Liver (tissue), 9 donors: ENCODE data around the gene HACD2. TPM values are rescaled to one million over a fixed set of nuclear protein-coding genes. Genes with fewer than 3 reads are reported as not detected.

Experiments used
- DNase-seq: peaks from one replicate; pipeline ENCODE4 v3.0.0-alpha.2; 2017; ENCODE audit warnings: low spot score
- H3K27ac ChIP-seq, 2 donors: one replicate each; pipeline ENCODE4 v1.7.0; 2013; ENCODE audit warnings: inconsistent platforms in 2 of 2, low read length in 2 of 2, control low read depth in 1 of 2, low read depth in 1 of 2, mild to moderate bottlenecking in 1 of 2
- H3K27me3 ChIP-seq, 4 donors: one replicate each; pipeline versions ENCODE4 v1.6.1 to v1.7.0; 2013; ENCODE audit warnings: low read length in 3 of 4, inconsistent platforms in 1 of 4, mild to moderate bottlenecking in 1 of 4, moderate library complexity in 1 of 4; ENCODE audit not compliant: control insufficient read depth in 4 of 4, insufficient read depth in 4 of 4
- H3K36me3 ChIP-seq, 4 donors: one replicate each; pipeline versions ENCODE4 v1.6.1 to v1.7.0; 2013; ENCODE audit warnings: low read length in 3 of 4, mild to moderate bottlenecking in 3 of 4, low read depth in 1 of 4, moderate library complexity in 1 of 4; ENCODE audit not compliant: control insufficient read depth in 4 of 4, insufficient read depth in 3 of 4
- H3K4me1 ChIP-seq, 4 donors: one replicate each; pipeline versions ENCODE4 v1.6.1 to v1.7.0; 2013; ENCODE audit warnings: low read length in 3 of 4, mild to moderate bottlenecking in 3 of 4, moderate library complexity in 1 of 4; ENCODE audit not compliant: control insufficient read depth in 4 of 4, insufficient read depth in 4 of 4
- H3K4me3 ChIP-seq, 3 donors: one replicate each; pipeline versions ENCODE4 v1.6.1 to v1.7.0; 2013; ENCODE audit warnings: low read length in 3 of 3, control low read depth in 1 of 3, low read depth in 1 of 3, mild to moderate bottlenecking in 1 of 3
- H3K9ac ChIP-seq, 2 donors: one replicate each; pipeline ENCODE4 v1.7.0; 2013; ENCODE audit warnings: low read length in 2 of 2, mild to moderate bottlenecking in 2 of 2, moderate library complexity in 2 of 2, control low read depth in 1 of 2, low read depth in 1 of 2
- H3K9me3 ChIP-seq, 4 donors: one replicate each; pipeline versions ENCODE4 v1.6.1 to v1.7.0; 2013; ENCODE audit warnings: low read length in 3 of 4; ENCODE audit not compliant: control insufficient read depth in 4 of 4
- EGR1 ChIP-seq, 2 donors: IDR thresholded peaks; 2 replicates each; pipeline ENCODE4 v1.6.1; 2016 to 2018; ENCODE audit warnings: antibody characterized with exemption in 2 of 2, low read depth in 2 of 2
- FOXA1 ChIP-seq: IDR thresholded peaks from 2 replicates; pipeline ENCODE4 v1.6.1; 2016; ENCODE audit warnings: antibody characterized with exemption
- FOXA2 ChIP-seq: IDR thresholded peaks from 2 replicates; pipeline ENCODE4 v1.6.1; 2016; ENCODE audit warnings: antibody characterized with exemption
- GABPA ChIP-seq, 2 donors: IDR thresholded peaks in 1 of 2; conservative IDR thresholded peaks in 1 of 2; 2 replicates each; pipeline ENCODE4 v1.6.1; 2016; ENCODE audit warnings: antibody characterized with exemption in 2 of 2, mild to moderate bottlenecking in 1 of 2, moderate library complexity in 1 of 2
- HNF4A ChIP-seq, 2 donors: conservative IDR thresholded peaks; 2 replicates each; pipeline ENCODE4 v1.6.1; 2016; ENCODE audit warnings: antibody characterized with exemption in 2 of 2, mild to moderate bottlenecking in 2 of 2
- HNF4G ChIP-seq: IDR thresholded peaks from 2 replicates; pipeline ENCODE4 v1.6.1; 2016; ENCODE audit warnings: antibody characterized with exemption
- NR2F2 ChIP-seq: IDR thresholded peaks from 2 replicates; pipeline ENCODE4 v1.6.1; 2016; ENCODE audit warnings: antibody characterized with exemption
- RAD21 ChIP-seq, 2 donors: IDR thresholded peaks; 2 replicates each; pipeline ENCODE4 v1.6.1; 2016; ENCODE audit warnings: antibody characterized with exemption in 2 of 2, mild to moderate bottlenecking in 2 of 2
- RXRA ChIP-seq, 2 donors: IDR thresholded peaks; 2 replicates each; pipeline ENCODE4 v1.6.1; 2017 to 2018; ENCODE audit warnings: antibody characterized with exemption in 2 of 2, mild to moderate bottlenecking in 1 of 2
- SP1 ChIP-seq: IDR thresholded peaks from 2 replicates; pipeline ENCODE4 v1.6.1; 2018; ENCODE audit warnings: antibody characterized with exemption, mild to moderate bottlenecking
- TAF1 ChIP-seq: conservative IDR thresholded peaks from 2 replicates; pipeline ENCODE4 v1.6.1; 2016; ENCODE audit warnings: antibody characterized with exemption, mild to moderate bottlenecking
- YY1 ChIP-seq: IDR thresholded peaks from 2 replicates; pipeline ENCODE4 v1.6.1; 2016; ENCODE audit warnings: antibody characterized with exemption, mild to moderate bottlenecking
- WGBS: extraction: QIAGEN DNeasy Blood & Tissue Kit; methylation state at CpG from one replicate; pipeline ENCODE4 v1.1.7; 2013; 5-methylcytosine and 5-hydroxymethylcytosine counted together
- polyA plus RNA-seq, 2 donors: library from polyadenylated mRNA; stranded (reverse) in 1 of 2; unstranded in 1 of 2; fragments of 200-250 nt in 1 of 2; fragments of >200 nt in 1 of 2; fragmentation: Nextera tagmentation in 1 of 2; extraction: Ambion mirVana in 1 of 2; gene quantifications; one replicate each; pipeline versions ENCODE4 v1.2.1 to v1.2.3, GENCODE V29; 2013 to 2015
- total RNA-seq, 2 donors: library from RNA; depleted of rRNA; stranded (reverse); fragments of >200 nt; gene quantifications; one replicate each; pipeline ENCODE4 v1.2.3, GENCODE V29; 2014
- TF ChIP-seq, protein P1 (sequence below): IDR thresholded peaks from 2 replicates; pipeline ENCODE4 v1.6.1; 2016; ENCODE audit warnings: antibody characterized with exemption
- TF ChIP-seq, protein P2 (sequence below): IDR thresholded peaks from 2 replicates; pipeline ENCODE4 v1.6.1; 2016; ENCODE audit warnings: antibody characterized with exemption
- TF ChIP-seq, protein P3 (sequence below): IDR thresholded peaks from 2 replicates; pipeline ENCODE4 v1.6.1; 2016; ENCODE audit warnings: antibody characterized with exemption, mild to moderate bottlenecking
- donor health status: healthy.
- donor health status: healthy.
- donor health status: healthy.
- donor health status: healthy.
- donor health status: healthy.

HACD2 gene
- total and polyA plus RNA-seq, 4 donors: 14.8 to 45.2 (median 25.2) TPM

DNA sequence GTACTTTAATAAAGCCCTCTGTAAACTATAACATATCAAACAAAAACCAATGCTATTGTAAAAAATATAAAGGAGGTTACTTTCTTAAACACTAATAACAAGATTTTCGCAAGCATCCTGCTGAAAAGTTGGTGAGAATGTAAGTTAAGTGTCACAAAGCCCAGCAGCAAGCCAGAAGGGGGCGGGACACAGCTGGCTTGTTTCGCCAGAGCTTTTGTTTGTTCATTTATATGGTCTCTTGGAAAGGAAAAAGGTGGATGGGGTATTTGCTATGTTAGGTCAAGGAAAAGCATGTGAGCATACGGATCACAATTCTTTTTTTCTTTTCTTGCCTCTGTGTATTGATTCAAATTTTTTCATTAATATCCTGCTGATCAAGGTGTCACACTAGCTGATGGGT lies 59.9 kb downstream of the HACD2 start:
- Histone ChIP-seq H3K27me3 (no peaks in the 10 kb centered on the region), H3K9ac (no peak overlapping the region), H3K4me3 (no peak overlapping the region), H3K36me3 (peaks cover 0 to 6% (median 2%) of the 10 kb centered on the region in 4 donors), H3K9me3 (no peaks in the 10 kb centered on the region), H3K27ac (no peak overlapping the region), H3K4me1 (peaks cover 8 to 32% (median 18%) of the 10 kb centered on the region in 4 donors)
- TF ChIP-seq TAF1: no peak
- TF ChIP-seq GABPA (IDR thresholded peaks at IDR 0.05 in 1 of 2, conservative IDR thresholded peaks at IDR 0.05 in 1 of 2): no peak
- no peak for TF ChIP-seq HNF4G
- TF ChIP-seq FOXA1: no peak
- no peak for DNase-seq
- WGBS: 82% methylated on average over 4 of the region's 4 CpGs

DNA sequence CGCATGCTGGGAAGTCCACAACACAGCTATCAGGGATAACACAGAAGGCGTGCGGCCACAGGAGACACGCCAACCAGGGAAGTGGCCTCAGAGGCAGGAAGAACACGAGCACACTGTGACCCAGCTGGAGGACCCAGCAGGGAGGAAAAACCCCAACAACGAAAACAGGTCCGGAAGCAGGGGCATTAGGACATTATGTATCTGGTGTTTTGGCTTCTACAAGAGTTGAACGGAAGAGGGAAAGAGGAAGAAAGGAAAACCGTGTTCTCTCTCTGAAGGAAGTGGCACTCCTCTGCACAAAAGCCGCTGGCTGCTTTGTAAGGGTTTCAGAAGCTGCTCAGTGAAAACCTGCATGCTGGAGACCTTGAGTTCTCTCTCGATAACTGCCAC lies 61.8 kb downstream of the HACD2 start:
- H3K4me3 ChIP-seq: no peak overlapping the region
- TF ChIP-seq, protein P1, sequence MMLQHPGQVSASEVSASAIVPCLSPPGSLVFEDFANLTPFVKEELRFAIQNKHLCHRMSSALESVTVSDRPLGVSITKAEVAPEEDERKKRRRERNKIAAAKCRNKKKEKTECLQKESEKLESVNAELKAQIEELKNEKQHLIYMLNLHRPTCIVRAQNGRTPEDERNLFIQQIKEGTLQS: no peak
- peak; percentile 57 for TF ChIP-seq NR2F2
- TF ChIP-seq TAF1: no peak
- no peak for TF ChIP-seq FOXA2
- no peak for TF ChIP-seq HNF4A (conservative IDR thresholded peaks at IDR 0.05)
- TF ChIP-seq EGR1 (IDR thresholded peaks at IDR 0.05; ENCODE audit: low read depth in 2 of 2): peak in 1 of 2 donors; percentile 47
- peak; percentile 45 for TF ChIP-seq SP1
- no peak for TF ChIP-seq FOXA1
- no peak for TF ChIP-seq RAD21 (IDR thresholded peaks at IDR 0.05)
- TF ChIP-seq YY1: no peak
- TF ChIP-seq, protein P2, sequence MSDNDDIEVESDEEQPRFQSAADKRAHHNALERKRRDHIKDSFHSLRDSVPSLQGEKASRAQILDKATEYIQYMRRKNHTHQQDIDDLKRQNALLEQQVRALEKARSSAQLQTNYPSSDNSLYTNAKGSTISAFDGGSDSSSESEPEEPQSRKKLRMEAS: no peak
- TF ChIP-seq GABPA (IDR thresholded peaks at IDR 0.05 in 1 of 2, conservative IDR thresholded peaks at IDR 0.05 in 1 of 2): no peak
- TF ChIP-seq, protein P3, sequence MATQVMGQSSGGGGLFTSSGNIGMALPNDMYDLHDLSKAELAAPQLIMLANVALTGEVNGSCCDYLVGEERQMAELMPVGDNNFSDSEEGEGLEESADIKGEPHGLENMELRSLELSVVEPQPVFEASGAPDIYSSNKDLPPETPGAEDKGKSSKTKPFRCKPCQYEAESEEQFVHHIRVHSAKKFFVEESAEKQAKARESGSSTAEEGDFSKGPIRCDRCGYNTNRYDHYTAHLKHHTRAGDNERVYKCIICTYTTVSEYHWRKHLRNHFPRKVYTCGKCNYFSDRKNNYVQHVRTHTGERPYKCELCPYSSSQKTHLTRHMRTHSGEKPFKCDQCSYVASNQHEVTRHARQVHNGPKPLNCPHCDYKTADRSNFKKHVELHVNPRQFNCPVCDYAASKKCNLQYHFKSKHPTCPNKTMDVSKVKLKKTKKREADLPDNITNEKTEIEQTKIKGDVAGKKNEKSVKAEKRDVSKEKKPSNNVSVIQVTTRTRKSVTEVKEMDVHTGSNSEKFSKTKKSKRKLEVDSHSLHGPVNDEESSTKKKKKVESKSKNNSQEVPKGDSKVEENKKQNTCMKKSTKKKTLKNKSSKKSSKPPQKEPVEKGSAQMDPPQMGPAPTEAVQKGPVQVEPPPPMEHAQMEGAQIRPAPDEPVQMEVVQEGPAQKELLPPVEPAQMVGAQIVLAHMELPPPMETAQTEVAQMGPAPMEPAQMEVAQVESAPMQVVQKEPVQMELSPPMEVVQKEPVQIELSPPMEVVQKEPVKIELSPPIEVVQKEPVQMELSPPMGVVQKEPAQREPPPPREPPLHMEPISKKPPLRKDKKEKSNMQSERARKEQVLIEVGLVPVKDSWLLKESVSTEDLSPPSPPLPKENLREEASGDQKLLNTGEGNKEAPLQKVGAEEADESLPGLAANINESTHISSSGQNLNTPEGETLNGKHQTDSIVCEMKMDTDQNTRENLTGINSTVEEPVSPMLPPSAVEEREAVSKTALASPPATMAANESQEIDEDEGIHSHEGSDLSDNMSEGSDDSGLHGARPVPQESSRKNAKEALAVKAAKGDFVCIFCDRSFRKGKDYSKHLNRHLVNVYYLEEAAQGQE: no peak
- TF ChIP-seq HNF4G: no peak
- peak in 1 of 2 donors; percentile 19 for TF ChIP-seq RXRA (IDR thresholded peaks at IDR 0.05)
- H3K4me1 ChIP-seq: peaks cover 8 to 35% (median 17%) of the 10 kb centered on the region in 4 donors
- no peak overlapping the region for H3K9ac ChIP-seq
- peaks cover 0 to 6% (median 3%) of the 10 kb centered on the region in 4 donors for H3K36me3 ChIP-seq
- H3K9me3 ChIP-seq: no peaks in the 10 kb centered on the region
- no peaks in the 10 kb centered on the region for H3K27me3 ChIP-seq
- no peak for DNase-seq
- no peak overlapping the region for H3K27ac ChIP-seq
- WGBS: 77% methylated on average over 11 of the region's 11 CpGs
